ENCODE results near the gene ZDHHC11B. TPM values are rescaled to one million over a fixed set of nuclear protein-coding genes. Genes with fewer than 3 reads are reported as not detected.
"Not testable (repeated sequence)": the region's sequence is repeated elsewhere in the genome, so short reads cannot be mapped to it uniquely, and the experiment has no call there.

The ZDHHC11B gene
- total and polyA plus RNA-seq, 2 experiments from 2014 or later: 4.2 to 4.4 TPM

DNA sequence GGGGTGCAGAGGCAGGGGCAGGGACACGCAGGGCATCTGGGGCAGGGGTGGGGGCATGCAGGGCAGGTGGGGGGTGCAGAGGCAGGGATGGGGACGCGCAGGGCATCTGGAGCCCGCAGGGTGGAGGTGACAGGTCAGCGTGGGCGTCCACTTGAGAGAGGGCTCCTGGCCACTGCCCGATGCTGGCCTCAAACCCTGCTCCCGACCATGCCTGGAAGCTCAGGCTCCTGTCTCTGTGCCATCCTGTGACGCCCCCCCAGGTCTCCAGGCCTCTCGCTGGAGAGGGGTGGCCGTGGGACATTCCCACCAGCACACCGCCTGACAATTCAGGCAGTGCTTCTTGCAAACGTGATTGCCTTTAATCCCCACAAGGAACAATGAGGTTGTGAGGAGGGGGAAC is 33.0 kb downstream of the ZDHHC11B start:
- Histone ChIP-seq H3K4me1 (ENCODE audit: low read depth) (no peaks in the 10 kb centered on the region), H3K27ac (no peak overlapping the region), H3K36me3 (no peaks in the 10 kb centered on the region), H3K27me3 (no peaks in the 10 kb centered on the region), H3K4me3 (no peak overlapping the region), H3K9me3 (ENCODE audit: low read depth) (no peaks in the 10 kb centered on the region)
- no peak for TF ChIP-seq CTCF (IDR thresholded peaks at IDR 0.05; ENCODE audit: low read depth, low read length)
- DNase-seq (ENCODE audit: low read depth in 1 of 2, low spot score in 1 of 2): no peak

DNA sequence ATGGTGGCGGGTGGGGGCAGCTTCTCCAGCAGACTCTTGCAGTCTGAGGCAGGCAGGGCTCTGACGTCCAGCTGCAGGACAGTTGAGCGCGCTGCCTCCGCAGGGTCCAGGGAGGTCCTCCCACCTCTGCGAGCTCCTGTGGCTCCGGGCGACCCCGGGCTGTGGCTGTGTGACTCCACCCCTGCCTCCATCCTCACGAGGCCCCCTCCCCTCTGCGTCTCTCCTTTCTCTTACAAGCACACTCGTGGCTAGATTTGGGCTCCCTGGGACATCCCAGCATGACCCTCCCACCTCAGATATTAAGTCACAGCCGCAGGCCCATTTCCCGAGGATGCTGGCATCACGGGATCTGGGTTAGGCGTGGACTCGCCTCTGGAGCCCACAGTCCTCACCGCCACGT is 34.3 kb downstream of the ZDHHC11B start:
- H3K27ac ChIP-seq; H3K9me3 ChIP-seq (ENCODE audit: low read depth); DNase-seq (ENCODE audit: low read depth in 1 of 2, low spot score in 1 of 2); H3K4me1 ChIP-seq (ENCODE audit: low read depth); H3K36me3 ChIP-seq; H3K4me3 ChIP-seq; H3K27me3 ChIP-seq: not testable (repeated sequence)

DNA sequence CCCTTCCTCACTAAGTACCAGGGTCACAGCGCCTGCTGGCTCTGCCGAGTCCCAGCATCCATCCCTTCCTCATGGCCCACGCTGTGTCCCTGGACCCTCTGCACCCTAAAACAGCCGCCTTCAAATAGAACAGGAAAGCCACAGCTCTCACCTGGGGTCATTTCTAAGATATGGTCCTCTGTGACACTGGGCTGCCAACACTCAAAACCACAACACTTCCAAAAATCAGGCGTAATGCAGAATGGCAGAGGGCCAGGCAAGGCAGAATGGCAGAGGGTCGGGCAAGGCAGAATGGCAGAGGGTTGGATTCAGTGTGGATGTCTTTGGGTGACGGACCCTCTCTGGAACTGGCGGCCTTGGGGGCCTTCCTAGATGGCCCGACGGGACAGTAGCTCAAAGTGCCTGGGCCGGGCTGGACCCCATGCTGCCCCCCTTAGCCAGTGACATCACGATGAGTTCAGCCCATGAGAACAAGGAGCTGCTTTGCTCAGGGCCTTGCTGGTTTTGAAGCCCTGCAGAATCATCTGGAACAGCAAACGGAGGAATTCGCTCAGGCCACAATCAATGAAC is 35.3 kb downstream of the ZDHHC11B start:
- H3K36me3 ChIP-seq: no peaks in the 10 kb centered on the region
- H3K4me1 ChIP-seq (ENCODE audit: low read depth): no peaks in the 10 kb centered on the region
- H3K9me3 ChIP-seq (ENCODE audit: low read depth): no peaks in the 10 kb centered on the region
- no peaks in the 10 kb centered on the region for H3K27me3 ChIP-seq
- no peak for TF ChIP-seq CTCF (IDR thresholded peaks at IDR 0.05; ENCODE audit: low read depth, low read length)
- no peak for DNase-seq (ENCODE audit: low read depth in 1 of 2, low spot score in 1 of 2)
- no peak overlapping the region for H3K27ac ChIP-seq
- no peak overlapping the region for H3K4me3 ChIP-seq

GRCh38 chr5:748011-748980 is 36.2 kb downstream of the ZDHHC11B start:
- not testable (repeated sequence) for DNase-seq (ENCODE audit: low read depth in 1 of 2, low spot score in 1 of 2)

GRCh38 chr5:747303-747844 is 37.2 kb downstream of the ZDHHC11B start:
- H3K9me3 ChIP-seq (ENCODE audit: low read depth); DNase-seq (ENCODE audit: low read depth in 1 of 2, low spot score in 1 of 2); H3K27ac ChIP-seq; H3K36me3 ChIP-seq; H3K27me3 ChIP-seq; H3K4me3 ChIP-seq; H3K4me1 ChIP-seq (ENCODE audit: low read depth): not testable (repeated sequence)

More at GRCh38 chr5:748011-748980, 36.2 kb downstream of the ZDHHC11B start:
- not testable (repeated sequence) for H3K4me3 ChIP-seq; H3K9me3 ChIP-seq (ENCODE audit: low read depth); H3K27ac ChIP-seq; H3K27me3 ChIP-seq; H3K36me3 ChIP-seq; H3K4me1 ChIP-seq (ENCODE audit: low read depth)

GRCh38 chr5:746258-746761 is 38.2 kb downstream of the ZDHHC11B start:
- H3K36me3 ChIP-seq: no peaks in the 10 kb centered on the region
- no peaks in the 10 kb centered on the region for H3K4me1 ChIP-seq (ENCODE audit: low read depth)
- no peak overlapping the region for H3K27ac ChIP-seq
- no peak for TF ChIP-seq CTCF (IDR thresholded peaks at IDR 0.05; ENCODE audit: low read depth, low read length)
- no peak for DNase-seq (ENCODE audit: low read depth in 1 of 2, low spot score in 1 of 2)
- H3K27me3 ChIP-seq: no peaks in the 10 kb centered on the region
- no peaks in the 10 kb centered on the region for H3K9me3 ChIP-seq (ENCODE audit: low read depth)
- H3K4me3 ChIP-seq: no peak overlapping the region

GRCh38 chr5:745272-746142 is 39.0 kb downstream of the ZDHHC11B start:
- H3K27ac ChIP-seq; H3K9me3 ChIP-seq (ENCODE audit: low read depth); H3K27me3 ChIP-seq; H3K36me3 ChIP-seq; H3K4me3 ChIP-seq; DNase-seq (ENCODE audit: low read depth in 1 of 2, low spot score in 1 of 2); H3K4me1 ChIP-seq (ENCODE audit: low read depth): not testable (repeated sequence)

DNA sequence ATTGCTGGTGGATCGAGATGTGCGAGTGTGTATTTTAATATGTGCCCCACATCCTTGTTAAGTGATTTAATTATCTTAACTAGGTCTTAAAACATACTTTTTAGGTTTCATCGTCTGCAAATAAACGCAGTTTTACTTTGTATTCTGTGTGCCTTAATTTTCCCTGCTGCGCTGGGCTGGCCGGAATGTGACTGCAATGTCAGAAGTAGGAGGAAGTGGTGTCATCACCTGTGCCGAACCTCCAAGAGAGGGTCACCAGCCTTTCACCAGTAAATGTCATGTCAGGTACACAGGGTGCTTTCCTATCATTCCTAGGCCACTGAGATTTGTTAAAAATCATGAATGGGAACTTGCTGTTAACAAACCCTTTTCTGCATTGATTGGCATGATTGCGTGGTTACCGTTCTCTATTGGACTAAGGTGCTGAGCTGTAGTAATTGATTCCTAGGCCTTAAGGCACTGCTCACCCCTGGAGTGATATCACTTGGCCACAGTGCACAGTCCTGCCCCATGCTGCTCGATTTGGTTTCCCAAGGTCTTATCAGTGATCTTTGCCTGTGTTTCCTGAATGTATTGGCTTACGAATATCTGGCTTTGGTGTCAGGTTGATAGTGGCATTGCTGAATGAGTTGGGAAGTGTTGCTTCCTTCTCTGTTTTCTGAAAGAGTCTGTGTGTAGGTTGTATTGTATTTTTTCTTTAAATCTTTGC is 40.7 kb downstream of the ZDHHC11B start:
- H3K27me3 ChIP-seq; H3K27ac ChIP-seq; H3K4me3 ChIP-seq; H3K36me3 ChIP-seq; H3K4me1 ChIP-seq (ENCODE audit: low read depth); H3K9me3 ChIP-seq (ENCODE audit: low read depth); DNase-seq (ENCODE audit: low read depth in 1 of 2, low spot score in 1 of 2): not testable (repeated sequence)

GRCh38 chr5:742276-742675 is 42.3 kb downstream of the ZDHHC11B start:
- H3K9me3 ChIP-seq (ENCODE audit: low read depth); H3K4me1 ChIP-seq (ENCODE audit: low read depth); H3K27ac ChIP-seq; H3K36me3 ChIP-seq; DNase-seq (ENCODE audit: low read depth in 1 of 2, low spot score in 1 of 2); H3K4me3 ChIP-seq; H3K27me3 ChIP-seq: not testable (repeated sequence)
